Tongue (tissue), 2 donors: Measurements from ENCODE around the gene TCF7L1. TPM values are rescaled to one million over a fixed set of nuclear protein-coding genes. Genes with fewer than 3 reads are reported as not detected.
A peak's percentile ranks its signal among the peaks of the same experiment; 100 is the strongest.

Source experiments
- DNase-seq: peaks from one replicate; pipeline ENCODE4 v3.0.0-alpha.2; 2015
- total RNA-seq: library from RNA; depleted of rRNA; stranded (reverse); fragments of >200 nt; gene quantifications from one replicate; pipeline ENCODE4 v1.2.3, GENCODE V29; 2014

Gene TCF7L1
- total RNA-seq, 1 donor from 2014 or later = 11.1 TPM

DNA sequence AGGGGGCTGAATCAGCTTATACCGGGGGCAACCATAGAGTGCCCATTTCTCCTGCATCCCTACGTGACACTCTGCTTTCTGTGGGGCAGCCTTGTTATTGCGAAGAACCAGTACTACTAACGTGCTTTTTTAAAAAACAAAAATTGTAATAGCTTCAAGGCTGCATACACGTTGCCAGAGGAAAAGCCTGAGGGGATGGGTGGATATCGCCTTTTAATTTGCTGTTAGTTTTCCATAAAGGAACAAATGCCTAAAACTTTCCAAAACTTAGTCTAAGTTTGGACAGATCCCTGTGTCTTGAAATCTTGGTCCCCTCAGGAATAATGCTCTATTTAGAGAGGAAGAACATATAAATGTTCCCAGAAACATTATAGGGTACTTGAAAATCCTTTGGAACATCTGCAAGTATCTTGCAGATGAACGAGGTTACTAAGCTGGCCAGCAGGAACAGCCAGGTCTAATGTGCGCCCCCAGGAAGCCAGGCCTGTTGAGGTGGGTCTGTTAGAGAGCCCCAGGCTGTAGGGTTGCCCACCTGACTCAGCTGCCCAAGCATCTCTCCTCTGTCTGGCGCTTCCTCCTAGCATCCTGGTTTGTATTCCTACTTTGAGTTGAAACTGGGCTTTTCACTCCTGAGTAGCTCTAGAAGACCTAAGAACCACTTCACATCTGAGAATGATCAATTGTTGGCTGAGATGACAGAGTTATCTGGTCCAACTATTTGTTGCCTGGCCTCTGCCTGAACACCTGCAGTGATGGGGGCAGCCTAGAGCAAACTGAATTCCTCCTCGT lies 97.7 kb downstream of the TCF7L1 start:
- peak; percentile 83 for DNase-seq

DNA sequence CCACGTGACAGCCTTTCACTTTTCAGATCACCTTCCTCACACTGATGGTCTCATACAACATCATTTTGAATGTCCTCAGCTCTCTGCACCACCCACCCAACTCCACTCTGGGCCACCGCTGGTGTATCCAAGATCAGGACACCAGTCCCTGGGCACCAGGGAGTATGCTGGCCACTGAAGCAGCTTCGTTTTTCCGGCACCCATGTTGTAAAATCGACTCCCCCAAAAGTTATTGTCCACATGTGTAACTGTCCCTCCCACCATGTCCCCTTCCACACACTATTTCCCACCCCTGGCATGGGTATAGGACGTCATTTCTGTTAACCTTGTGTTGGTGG lies 98.2 kb downstream of the TCF7L1 start:
- DNase-seq = no peak

DNA sequence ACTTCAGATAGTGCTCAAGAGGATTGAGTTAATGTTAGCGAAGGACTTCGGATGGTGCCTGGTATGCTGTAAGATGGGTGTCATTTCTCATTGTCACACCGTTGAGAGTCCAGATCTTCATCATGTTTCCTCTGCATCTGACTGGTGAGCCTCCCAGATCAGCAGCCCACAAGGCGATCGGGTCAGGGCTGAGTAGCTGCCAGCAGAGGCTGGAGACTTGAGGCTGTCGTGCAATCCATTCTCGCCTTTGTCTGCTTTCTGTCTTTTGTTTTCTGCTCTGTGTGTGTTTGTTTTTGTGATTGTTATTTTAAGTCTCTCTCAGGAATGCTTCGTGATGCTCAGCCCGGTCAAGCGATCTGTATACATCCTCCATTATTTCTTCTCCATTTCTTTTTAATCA lies 98.8 kb downstream of the TCF7L1 start:
- no peak for DNase-seq

DNA sequence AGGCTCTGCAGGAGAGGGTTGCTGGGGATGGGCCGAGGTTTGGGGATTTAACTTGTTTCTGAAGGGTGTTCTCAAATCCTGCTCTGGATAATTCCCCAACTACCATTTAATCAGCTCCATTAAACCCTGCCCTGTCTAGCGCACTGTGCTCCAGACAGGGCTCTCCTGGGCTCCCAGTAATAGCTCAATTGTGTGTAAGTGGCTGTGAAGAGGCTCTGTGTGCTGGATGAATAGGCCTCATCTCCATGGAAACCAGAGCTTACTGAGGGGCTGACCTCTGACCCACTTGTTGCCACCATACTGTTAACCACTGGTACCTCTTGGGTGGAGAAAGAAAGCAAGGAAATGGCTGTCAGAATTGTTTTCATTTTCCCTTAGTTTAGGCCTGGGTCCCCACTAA lies 101.7 kb downstream of the TCF7L1 start:
- no peak for DNase-seq

DNA sequence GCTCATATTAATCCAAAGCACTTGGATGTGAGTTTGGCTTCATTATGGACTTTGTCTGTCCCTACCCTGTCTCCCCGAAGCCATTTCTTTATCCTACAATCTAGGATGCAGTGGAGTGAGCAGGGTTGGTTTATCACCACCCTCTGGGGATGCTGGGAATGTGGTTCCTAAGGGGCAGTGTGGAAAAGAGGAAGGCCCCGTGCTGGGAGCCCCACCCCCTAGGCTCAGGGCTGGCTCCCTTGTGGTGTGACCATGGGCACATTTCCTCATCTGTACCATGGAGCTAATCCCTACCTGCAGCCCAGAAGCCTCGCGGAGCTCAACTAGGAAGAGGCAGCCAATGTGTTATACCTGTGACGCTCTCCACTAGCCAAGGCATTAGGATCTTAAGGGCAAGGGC lies 102.1 kb downstream of the TCF7L1 start:
- DNase-seq = no peak

DNA sequence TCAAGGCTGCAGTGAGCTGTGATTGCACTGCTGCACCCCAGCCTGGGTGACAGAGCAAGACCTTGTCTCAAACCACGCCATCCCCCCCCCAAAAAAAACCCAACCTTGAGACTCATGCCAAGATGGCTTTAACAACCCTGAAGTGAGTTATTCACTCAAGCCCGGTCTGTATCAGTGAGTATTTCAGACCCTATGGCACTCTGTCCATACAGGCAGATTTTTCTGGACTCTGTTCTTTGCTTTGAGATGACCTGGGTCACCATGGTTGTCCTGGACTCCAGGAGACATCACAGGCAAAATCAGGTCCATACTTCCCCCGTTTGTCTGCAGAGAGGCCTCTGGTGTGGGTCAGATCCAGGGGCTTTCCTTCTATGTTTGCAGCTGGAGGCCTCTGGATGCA lies 102.9 kb downstream of the TCF7L1 start:
- no peak for DNase-seq

DNA sequence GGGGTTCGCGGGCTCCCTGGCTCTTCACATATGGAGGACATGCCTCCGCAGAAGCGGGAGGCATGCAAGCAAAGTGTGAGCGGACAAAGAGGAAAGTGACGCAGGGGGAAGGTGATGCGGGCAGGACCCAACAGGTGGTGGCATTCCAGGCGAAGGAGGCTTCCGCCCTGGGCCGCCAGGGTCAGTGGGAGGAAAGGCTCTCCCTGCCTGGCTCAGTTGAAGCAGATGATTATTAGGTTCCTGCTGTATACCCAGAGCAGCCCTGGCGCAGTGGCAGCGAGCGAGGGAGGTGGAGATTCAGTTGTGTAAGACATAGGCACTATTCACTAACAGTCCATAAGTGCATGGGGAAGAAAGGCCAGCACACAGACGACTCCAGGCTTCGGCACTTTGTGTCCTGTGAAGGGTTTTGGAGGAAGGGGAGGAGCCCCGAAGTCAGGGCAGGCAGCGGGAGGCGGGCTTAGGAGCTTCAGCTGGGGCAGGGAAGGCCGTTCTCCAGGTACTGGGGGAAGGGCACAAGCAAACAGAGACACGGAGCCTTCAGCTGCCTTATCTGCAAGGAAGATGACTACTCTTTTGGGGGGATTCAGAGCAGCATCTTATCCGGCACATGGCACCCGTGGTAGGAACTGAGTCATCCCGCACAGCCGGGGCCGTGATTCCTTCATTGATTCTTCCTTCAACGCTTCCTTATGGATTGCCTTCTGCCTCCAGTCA lies 104.8 kb downstream of the TCF7L1 start:
- peak; percentile 41 for DNase-seq

DNA sequence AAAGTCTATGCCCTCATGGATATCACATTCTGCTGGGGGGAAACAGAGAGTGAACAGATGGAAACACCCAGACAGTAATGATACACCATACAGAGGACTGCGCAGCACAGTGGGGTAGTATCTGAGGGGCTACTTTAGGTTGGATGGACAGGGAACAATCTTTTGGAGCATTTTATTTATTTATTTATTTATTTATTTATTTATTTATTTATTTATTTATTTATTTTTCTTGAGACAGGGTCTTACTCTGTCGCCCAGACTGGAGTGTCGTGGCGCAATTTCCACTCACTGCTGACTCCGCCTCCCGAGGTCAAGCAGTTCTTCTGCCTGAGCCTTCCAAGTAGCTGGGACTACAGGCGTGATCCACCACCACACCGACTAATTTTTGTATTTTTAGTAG lies 105.4 kb downstream of the TCF7L1 start:
- no peak for DNase-seq

DNA sequence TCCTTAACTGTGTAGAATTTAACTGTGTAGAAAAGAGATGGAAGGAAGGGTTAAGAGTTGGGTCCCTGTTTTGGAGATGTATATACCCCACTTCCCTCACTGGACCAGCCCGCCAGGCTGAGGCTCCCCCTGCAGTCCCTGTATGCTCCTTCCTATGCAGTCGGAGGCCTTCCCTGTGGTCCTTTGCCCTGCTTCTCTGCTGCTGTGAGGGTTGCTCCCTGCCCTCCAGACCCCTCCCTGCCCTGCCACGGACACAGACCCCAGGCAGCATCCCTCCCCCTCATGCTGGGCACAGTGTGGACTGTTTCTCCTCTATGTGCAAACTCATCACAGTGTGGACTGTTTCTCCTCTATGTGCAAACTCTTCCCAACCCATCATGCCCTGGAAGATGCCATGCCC lies 105.9 kb downstream of the TCF7L1 start:
- DNase-seq = no peak

DNA sequence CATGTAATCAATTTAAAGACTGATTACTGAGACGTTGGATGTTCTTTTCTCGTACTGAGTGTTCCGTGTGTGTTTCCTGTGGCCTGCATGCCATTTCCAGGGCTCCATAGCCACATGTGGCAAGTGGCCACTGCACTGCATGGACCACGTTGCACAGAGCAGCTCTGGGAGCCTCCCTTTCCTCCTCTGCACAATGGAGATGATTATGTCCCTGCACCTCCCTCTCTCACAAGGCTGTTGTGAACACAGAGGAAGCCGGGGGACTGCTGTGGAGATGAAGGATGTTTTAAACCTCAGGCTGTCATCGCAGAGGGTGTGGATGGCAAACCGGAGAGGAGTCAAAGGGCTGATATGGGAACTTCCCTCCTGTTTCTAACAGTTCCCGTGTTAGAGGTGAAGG lies 106.9 kb downstream of the TCF7L1 start:
- no peak for DNase-seq

DNA sequence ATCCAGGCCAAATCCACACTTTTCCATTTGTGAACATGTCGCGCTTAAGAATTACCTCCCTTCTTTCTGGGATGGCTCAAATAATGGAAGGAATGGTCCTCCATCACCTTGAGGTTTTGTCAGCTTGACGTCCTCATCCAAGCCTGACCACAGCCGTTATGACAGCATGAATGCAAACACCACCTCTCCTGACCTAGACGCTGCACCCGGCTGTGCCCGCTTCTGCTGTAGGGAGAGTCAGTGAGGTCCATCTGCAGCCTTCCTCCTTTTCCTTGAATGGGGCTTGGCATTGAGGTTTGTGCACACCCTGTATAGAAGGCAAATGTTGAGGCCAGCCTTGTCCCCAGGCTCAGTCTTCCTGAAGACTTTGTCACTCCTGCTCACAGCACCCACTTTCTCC lies 109.1 kb downstream of the TCF7L1 start:
- no peak for DNase-seq

DNA sequence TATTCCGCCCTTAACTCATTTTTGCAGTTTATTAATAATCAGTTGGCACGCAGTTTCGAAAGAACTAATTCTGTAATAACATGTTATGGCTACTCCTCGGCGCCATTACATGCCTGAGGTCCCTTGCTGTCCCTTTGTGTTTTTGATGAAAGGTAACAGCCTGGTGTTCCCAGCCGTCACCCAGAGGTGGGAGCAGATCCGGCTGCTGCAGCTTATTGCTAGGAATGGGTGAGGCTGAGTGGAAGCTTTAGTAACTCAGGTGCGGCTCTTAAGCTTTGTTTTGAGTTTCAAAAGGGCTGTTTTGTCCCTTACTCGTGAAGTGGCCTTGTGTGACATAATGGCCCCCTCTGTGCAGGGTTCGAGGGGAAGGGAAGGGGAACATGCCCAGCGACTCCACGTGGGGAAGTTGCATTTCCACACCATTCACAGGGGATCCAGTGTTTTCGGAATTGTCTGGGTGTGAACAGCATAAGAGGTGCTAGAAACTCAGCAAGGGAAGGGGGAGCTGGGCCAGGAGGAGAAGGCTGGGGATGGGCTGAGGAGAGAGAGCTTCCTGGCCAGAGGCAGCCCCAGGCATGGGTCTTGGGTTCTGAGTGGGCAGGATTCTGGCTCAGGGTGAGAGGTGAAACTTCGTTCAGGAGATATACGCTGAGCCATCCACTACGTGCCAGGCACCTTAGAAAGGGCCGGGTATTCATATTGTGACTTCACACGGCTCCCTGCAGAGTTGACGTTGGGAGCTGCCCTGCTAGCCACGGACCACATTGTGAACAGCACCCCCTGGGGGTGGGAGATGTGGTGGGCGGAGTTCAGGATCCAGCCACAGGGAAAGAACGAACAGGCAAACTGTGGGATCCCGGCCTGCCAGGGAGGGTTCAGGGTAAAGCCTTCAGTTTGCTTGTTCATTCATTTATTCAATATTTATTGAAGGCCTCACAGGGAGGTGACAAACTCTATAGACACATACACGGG lies 110.2 kb downstream of the TCF7L1 start:
- no peak for DNase-seq

DNA sequence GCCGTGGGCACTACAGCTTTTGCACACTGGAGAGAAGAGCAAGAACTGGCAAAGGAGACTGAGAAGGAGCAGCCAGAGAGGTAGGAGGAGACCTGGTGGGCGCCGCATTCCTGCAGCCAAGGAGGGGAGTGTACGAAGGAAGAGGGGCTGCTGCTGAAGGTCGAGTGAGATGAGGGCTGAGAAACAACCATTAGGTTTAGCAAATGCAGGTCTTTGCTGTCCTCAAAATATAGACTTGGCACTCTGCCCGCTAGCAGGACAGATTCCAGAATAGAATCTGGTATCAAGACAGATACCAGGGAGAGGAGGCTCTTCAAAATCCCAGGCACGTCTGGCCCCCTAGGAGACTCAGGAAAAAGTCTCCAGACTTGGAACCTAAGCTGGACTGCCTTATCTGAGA lies 111.6 kb downstream of the TCF7L1 start:
- peak; percentile 52 for DNase-seq

DNA sequence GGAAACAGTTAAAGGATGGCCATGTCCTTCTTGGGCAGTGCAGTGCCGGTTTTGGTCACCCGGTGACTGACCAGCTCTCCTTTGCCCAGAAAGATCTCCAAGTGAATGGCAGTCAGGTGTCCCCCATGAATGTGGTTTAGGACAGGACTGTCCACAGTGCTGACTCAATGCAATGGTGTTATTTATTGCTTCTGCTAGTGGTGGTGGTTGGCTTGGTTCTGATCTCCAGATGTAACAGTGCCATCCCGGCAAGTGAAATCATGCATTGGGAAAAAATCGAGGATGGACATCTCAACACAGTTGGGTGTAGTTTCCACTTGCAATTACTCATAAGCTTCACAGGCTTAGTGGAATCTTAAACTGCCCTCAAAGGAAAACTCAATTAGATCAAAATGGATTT lies 112.7 kb downstream of the TCF7L1 start:
- no peak for DNase-seq

DNA sequence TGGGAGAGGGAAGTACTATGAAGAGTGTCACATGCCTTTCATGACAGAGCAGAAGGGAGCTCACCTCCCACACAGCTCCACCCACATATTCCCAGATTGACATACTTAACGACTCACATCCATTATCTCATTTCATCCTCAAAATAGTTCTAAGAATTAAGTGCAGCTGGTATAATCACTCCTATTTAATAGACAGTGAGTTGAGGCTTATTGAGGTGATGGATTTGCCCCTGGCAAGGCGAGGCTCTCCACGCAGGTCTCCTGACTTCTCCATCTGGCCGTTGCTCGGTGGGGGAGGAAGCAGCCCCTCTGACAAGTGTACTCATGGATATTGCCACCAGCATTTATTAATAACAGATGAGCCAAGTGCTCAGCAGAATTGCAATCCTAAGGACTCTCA lies 113.2 kb downstream of the TCF7L1 start:
- DNase-seq = no peak

DNA sequence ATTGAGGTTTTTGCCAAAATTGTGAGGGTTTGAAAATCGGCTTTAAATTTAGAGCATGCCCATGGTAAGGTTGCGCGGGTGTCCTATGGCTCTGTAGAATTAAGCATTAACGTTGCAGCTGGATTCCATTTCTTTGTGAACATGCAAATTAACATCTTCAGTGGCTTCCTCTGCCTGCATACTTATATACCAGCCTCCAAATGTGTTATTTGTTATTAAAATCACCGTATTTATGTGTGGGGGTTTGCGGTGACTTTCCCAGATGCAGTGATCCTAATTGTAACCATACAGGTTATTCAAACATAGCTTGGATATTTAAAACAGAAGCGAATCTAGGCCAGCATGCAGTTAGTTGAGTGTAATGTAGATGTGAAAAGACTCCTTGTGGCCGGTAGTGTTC lies 114.4 kb downstream of the TCF7L1 start:
- DNase-seq = no peak

DNA sequence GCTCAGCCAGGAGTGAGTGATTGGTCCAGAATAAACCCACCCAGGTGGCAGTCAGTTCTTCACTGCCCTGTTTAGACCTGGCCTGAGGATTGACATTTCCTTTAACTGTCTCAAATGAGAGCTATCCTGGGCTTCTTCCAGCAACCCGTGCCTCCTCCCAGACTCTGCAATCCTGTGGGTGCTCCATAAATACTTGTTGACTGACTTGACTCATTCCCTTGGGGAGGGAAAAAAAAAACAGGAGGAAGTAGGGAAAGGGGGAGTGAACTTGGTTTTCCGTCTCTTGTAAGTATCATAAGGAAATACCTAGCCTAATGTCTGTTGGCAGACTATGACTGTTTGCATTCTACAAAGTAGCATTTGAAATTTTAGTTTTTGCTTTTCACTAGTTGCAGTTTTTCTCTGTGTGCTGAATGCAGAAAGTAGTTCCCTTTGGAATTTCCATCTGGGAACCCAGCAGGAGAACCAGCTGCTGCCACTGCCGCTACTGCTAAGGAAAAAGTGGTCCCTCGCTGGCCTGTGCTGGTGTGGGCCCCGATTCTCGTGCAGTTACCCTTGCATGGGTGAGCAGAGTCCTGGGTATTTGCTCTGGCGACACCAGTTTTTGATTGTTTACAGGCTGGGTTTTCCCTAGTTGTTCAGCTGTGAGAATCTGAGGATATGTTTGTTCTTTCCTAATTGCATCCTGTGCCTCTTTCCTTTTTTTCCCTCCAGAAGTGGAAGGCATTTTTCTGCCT lies 115.7 kb downstream of the TCF7L1 start:
- DNase-seq = peak; percentile 72

DNA sequence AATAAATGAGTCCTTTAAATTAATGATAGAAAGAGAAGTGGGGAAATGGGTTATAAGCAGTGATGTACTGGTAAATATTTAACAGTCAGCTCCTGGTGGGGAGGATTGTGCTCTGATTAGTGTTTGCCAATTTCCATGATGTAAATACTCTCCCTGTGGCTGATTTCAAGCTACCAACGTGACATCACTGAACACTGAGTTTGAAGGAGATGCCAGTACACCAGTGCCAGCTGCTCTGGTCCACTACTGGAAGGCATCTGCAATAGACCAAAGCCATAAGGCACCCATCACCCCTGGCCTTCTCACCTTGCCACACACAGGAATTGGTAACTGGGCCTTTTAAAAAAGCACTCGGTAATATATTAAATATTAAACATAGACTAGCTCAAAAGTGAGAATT lies 116.9 kb downstream of the TCF7L1 start:
- no peak for DNase-seq

DNA sequence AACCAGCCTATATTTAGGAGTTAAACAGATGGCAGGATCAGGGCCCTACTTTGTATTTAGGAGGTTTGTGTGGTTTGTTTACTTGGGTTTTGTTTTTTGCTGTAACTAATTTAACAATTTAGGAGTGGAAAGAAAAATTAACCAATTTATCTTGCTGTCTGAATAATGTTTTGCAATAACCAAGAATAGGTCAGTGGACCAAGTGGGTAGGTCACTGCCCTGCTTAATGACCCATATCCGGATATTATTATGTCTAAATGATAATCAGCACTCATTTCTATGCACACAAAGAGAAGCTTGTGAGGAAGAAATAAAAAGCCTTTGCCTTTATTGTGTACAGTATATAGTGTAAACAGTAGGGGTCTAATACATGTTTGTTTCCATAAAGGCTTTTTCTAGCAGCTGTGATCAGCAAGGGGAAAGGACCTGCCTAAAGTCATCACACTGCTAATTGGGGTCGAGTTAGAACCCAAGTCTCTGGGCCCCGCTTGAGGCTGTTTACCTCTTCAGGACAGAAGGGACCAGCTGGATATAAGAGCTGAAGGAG lies 118.0 kb downstream of the TCF7L1 start:
- DNase-seq = no peak

DNA sequence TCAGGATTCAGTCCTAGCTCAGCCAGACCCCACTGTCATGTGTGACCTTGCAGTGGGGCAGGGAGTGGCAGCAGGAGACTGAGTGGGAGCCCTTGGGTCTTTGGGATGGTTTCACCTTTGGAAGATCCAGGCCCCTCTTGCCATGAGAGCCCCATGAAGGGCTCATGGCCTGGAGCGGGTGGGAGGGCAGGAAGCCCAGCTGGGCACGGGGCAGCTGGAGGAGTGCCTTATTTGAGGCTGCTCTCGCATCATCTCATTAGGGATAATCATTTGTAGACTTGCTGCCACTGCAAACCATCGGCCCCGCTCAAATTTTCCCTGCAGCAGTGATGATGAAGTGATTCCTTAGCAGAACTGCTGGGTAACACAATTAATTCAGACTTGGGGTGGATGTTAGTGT lies 120.7 kb downstream of the TCF7L1 start:
- DNase-seq = no peak

DNA sequence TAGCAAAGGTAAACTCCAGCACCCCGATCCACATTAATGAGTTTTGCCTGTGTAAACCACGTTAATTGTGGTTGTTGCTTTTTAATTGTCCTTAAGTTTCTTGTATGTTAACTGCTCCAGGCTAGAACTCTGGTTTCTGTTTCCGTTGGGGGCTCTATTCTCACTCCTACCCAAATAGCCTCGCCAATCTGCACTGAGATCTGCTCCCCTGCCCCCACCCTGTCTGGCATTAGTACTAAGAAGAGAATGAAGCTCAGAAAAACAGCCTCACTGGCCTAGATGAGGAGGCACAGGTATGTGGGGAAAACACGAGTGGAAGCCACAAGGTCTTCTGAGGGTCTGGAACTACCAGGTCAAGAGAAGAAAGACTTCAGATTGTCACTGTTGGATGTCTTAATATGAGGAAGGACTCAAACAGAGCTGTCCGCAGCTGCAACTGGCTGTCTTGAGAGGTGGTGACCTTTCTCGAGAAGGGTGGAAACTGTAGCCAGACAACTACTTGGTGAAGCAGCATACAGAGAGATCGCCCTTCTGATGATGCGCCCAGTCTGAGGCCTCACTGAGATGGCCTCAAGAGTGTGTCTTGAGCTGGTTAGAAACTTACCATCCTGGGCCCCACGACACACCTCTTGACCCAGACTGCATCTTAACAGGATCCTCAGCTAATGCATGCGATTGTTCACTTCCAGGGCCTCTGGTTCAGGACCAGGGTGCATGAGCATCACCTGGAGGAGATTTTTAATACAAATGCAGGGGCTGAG lies 121.5 kb downstream of the TCF7L1 start:
- DNase-seq = no peak
